Osteoblast (primary cell): ENCODE measurements around the gene ATP5F1D. TPM values are rescaled to one million over a fixed set of nuclear protein-coding genes. Genes with fewer than 3 reads are reported as not detected.

Source experiments
- DNase-seq: peaks from one replicate; pipeline ENCODE4 v3.0.0; 2011; ENCODE audit warnings: low spot score, mixed read lengths; ENCODE audit not compliant: insufficient read length; ENCODE audit errors: missing footprints
- H2AFZ ChIP-seq: 2 replicates; pipeline ENCODE4 v1.6.0; 2011; ENCODE audit warnings: mild to moderate bottlenecking, low read length
- H3K27ac ChIP-seq: 2 replicates; pipeline ENCODE4 v1.5.1; 2011; ENCODE audit warnings: mild to moderate bottlenecking, low read depth, low read length, moderate library complexity
- H3K27me3 ChIP-seq: 2 replicates; pipeline ENCODE4 v1.6.0; 2012; ENCODE audit warnings: mild to moderate bottlenecking, control low read depth, inconsistent platforms, low read length, moderate library complexity; ENCODE audit not compliant: insufficient read depth
- H3K36me3 ChIP-seq: 2 replicates; pipeline ENCODE4 v1.5.1; 2011; ENCODE audit warnings: mild to moderate bottlenecking, low read length, control low read depth, moderate library complexity; ENCODE audit not compliant: insufficient read depth
- H3K4me1 ChIP-seq: 2 replicates; pipeline ENCODE4 v1.5.1; 2011; ENCODE audit warnings: mild to moderate bottlenecking, low read length, control low read depth, moderate library complexity; ENCODE audit not compliant: insufficient read depth
- H3K4me2 ChIP-seq: 2 replicates; pipeline ENCODE4 v1.6.0; 2011; ENCODE audit warnings: mild to moderate bottlenecking, low read length; ENCODE audit not compliant: insufficient read depth
- H3K4me3 ChIP-seq: fragments of 200-600 bp; sonication (generic); 3 replicates; pipeline ENCODE4 v1.5.1; 2012; ENCODE audit warnings: mild to moderate bottlenecking, low read length, inconsistent platforms; ENCODE audit not compliant: insufficient read depth
- H3K79me2 ChIP-seq: 2 replicates; pipeline ENCODE4 v1.6.0; 2012; ENCODE audit warnings: mild to moderate bottlenecking, low read length, control low read depth, inconsistent platforms; ENCODE audit not compliant: insufficient read depth
- H3K9me3 ChIP-seq: 2 replicates; pipeline ENCODE4 v1.5.1; 2011; ENCODE audit warnings: low read depth, low read length, control low read depth
- H4K20me1 ChIP-seq: 2 replicates; pipeline ENCODE4 v1.6.0; 2012; ENCODE audit warnings: mild to moderate bottlenecking, low read length, control low read depth; ENCODE audit not compliant: insufficient read depth
- total RNA-seq: library from RNA; depleted of rRNA; stranded (reverse); fragments of >200 nt; gene quantifications from 2 replicates; pipeline ENCODE4 v1.2.3, GENCODE V29; 2012
- TF ChIP-seq, protein P1 (sequence below): IDR thresholded peaks from 2 replicates; pipeline ENCODE4 v1.5.1; 2011; ENCODE audit warnings: mild to moderate bottlenecking, low read depth, low read length, moderate library complexity; ENCODE audit errors: extremely low read depth

Gene ATP5F1D
- total RNA-seq, 1 donor, result 13.8 TPM

DNA sequence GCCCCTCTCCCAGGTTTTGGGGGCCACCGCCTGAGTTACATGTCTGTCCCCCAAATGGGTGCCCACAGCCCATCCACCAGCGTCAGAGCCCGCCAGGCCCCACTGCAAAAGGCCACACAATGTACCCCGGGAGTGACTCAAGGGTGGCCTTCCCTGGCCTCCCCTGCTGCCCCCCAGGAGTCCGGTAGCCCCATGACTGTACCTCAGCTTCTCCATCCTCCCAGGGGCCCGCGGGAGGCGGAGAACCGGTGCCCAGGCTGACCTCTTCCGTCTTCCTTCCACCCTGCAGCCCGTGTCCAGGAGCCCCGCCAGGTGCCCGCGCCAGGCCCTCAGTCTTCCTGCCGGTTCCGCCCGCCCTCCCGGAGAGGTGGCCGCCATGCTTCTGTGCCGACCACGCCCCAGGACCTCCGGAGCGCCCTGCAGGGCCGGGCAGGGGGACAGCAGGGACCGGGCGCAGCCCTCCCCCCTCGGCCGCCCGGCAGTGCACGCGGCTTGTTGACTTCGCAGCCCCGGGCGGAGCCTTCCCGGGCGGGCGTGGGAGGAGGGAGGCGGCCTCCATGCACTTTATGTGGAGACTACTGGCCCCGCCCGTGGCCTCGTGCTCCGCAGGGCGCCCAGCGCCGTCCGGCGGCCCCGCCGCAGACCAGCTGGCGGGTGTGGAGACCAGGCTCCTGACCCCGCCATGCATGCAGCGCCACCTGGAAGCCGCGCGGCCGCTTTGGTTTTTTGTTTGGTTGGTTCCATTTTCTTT, 14.1 kb upstream of the ATP5F1D start:
- Histone ChIP-seq H3K4me2 (no peak overlapping the region), H3K27ac (no peak overlapping the region), H3K36me3 (peaks cover 13% of the 10 kb centered on the region), H3K4me3 (no peak overlapping the region), H3K9me3 (no peaks in the 10 kb centered on the region), H3K4me1 (no peaks in the 10 kb centered on the region), H2AFZ (no peak overlapping the region), H3K27me3 (no peaks in the 10 kb centered on the region), H4K20me1 (peaks cover 18% of the 10 kb centered on the region), H3K79me2 (peaks cover 5% of the 10 kb centered on the region)
- TF ChIP-seq, protein P1, sequence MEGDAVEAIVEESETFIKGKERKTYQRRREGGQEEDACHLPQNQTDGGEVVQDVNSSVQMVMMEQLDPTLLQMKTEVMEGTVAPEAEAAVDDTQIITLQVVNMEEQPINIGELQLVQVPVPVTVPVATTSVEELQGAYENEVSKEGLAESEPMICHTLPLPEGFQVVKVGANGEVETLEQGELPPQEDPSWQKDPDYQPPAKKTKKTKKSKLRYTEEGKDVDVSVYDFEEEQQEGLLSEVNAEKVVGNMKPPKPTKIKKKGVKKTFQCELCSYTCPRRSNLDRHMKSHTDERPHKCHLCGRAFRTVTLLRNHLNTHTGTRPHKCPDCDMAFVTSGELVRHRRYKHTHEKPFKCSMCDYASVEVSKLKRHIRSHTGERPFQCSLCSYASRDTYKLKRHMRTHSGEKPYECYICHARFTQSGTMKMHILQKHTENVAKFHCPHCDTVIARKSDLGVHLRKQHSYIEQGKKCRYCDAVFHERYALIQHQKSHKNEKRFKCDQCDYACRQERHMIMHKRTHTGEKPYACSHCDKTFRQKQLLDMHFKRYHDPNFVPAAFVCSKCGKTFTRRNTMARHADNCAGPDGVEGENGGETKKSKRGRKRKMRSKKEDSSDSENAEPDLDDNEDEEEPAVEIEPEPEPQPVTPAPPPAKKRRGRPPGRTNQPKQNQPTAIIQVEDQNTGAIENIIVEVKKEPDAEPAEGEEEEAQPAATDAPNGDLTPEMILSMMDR, result no peak
- peak; percentile 91 for DNase-seq

DNA sequence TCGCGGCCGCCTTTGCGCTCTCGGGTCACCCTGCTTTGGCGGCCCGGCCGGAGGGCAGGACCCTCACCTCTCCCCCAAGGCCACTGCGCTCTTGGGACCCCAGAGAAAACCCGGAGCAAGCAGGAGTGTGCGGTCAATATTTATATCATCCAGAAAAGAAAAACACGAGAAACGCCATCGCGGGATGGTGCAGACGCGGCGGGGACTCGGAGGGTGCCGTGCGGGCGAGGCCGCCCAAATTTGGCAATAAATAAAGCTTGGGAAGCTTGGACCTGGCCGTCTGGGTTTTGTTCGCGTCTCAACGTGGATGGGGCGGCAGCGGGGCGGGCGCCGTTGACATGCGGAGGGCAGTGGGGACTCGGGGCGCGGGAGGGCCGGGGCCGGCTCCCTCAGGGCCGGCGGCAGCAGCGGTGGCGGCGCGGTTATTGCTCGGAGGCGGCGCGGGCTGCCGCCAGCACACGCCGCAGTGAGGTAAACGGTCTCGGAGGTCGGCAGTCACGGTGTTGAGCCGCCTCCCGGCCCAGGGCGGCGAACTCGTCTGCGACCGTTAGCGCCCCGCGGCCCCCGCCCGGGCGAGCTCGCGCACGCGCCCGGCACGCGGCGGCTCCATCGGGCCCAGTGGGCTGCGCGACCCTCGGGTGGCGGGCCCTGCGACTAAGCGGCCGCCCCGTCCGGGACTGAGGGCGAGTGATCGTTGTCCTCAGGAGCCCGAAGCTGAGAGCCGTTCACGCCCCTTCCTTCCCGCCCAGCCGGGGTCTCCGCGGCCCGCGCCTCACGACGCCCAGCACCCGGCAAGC, 13.2 kb upstream of the ATP5F1D start:
- Histone ChIP-seq H3K4me3 (no peak overlapping the region), H3K4me2 (no peak overlapping the region), H2AFZ (no peak overlapping the region), H3K4me1 (no peaks in the 10 kb centered on the region), H3K79me2 (no peaks in the 10 kb centered on the region), H3K27me3 (no peaks in the 10 kb centered on the region), H3K36me3 (peaks cover 5% of the 10 kb centered on the region), H3K9me3 (no peaks in the 10 kb centered on the region), H4K20me1 (peaks cover 11% of the 10 kb centered on the region), H3K27ac (no peak overlapping the region)
- DNase-seq, result no peak
- TF ChIP-seq, protein P1, result no peak

DNA sequence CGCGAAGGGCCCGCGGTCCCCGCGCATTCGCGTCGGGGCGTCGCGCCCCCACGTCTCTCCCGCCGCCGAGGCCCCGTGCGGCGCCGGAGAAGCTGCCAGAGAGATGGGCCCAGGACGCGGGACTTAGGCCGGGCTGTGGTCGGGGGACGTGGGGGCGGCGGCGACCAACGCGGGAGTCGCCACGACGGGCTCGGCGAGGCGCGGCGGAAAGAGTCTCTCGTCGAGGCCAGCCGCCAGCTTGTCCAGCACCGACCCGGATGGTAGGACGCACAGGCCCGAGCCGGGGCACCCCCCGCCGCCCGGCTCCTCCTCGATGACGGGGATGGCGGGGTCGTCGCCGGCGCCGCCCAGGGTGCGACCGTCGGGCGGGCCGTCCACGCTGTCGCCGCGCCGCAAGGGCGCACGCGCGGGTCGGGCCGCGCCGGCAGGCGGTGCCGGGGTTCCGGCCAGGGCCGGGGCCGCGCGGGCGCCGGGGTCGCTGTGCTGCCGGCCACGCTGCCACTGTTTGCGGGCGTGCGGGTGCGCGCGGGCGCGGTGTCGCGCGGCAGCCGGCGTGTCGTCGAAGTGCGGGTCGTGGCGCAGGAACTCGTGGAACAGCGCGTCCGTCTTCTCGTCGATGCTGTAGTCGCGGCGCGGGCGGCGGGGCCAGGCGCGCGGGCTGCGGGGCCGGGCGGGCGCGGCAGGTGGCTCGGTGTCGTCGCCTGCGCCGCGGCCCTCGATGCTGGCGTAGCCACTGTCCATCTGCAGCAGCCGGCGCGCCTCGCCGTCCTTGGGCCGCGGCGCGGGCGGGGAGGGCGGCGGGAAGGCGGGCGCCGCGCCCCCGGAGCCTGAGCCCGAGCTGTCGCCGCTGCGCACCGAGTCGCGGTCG, 12.3 kb upstream of the ATP5F1D start:
- TF ChIP-seq, protein P1, result no peak

More for the DNA sequence above, 12.3 kb upstream of the ATP5F1D start:
- H3K27ac ChIP-seq, result no peak overlapping the region
- no peaks in the 10 kb centered on the region for H3K4me1 ChIP-seq
- H4K20me1 ChIP-seq, result peaks cover 11% of the 10 kb centered on the region
- no peak overlapping the region for H3K4me2 ChIP-seq
- no peak overlapping the region for H3K4me3 ChIP-seq
- no peaks in the 10 kb centered on the region for H3K79me2 ChIP-seq
- H2AFZ ChIP-seq, result no peak overlapping the region
- no peak for DNase-seq
- H3K27me3 ChIP-seq, result no peaks in the 10 kb centered on the region
- H3K36me3 ChIP-seq, result peaks cover 13% of the 10 kb centered on the region
- H3K9me3 ChIP-seq, result no peaks in the 10 kb centered on the region
